Neural cell (in vitro differentiated cells): Measurements from ENCODE around the gene TMEM164. TPM values are rescaled to one million over a fixed set of nuclear protein-coding genes. Genes with fewer than 3 reads are reported as not detected.

Source experiments
- H2AFZ ChIP-seq: fragments of 200-600, 300-800 bp; sonication (generic), shearing (Covaris generic); 2 replicates; pipeline ENCODE4 v1.6.0; 2014; ENCODE audit warnings: low read depth, mild to moderate bottlenecking, antibody characterized with exemption, low read length, moderate library complexity
- H3F3A ChIP-seq: fragments of 200-600 bp; shearing (Covaris generic); 2 replicates; pipeline ENCODE4 v1.6.1; 2016; ENCODE audit warnings: mild to moderate bottlenecking, moderate library complexity, mixed read lengths, antibody characterized with exemption, low read length; ENCODE audit not compliant: insufficient read depth, poor library complexity, severe bottlenecking
- H3K27ac ChIP-seq: fragments of 200-600, 300-800 bp; sonication (generic), shearing (Covaris generic); 2 replicates; pipeline ENCODE4 v1.5.1; 2014; ENCODE audit warnings: mild to moderate bottlenecking, low read length, moderate library complexity
- H3K27me3 ChIP-seq: fragments of 300-800, 200-600 bp; sonication (generic), shearing (Covaris generic); 2 replicates; pipeline ENCODE4 v1.6.0; 2014; ENCODE audit warnings: mild to moderate bottlenecking, low read depth, low read length, moderate library complexity; ENCODE audit not compliant: insufficient read depth
- H3K36me3 ChIP-seq: fragments of 300-800, 200-600 bp; sonication (generic), shearing (Covaris generic); 2 replicates; pipeline ENCODE4 v1.5.1; 2014; ENCODE audit warnings: mild to moderate bottlenecking, antibody characterized with exemption, low read length, moderate library complexity; ENCODE audit not compliant: insufficient read depth
- H3K4me2 ChIP-seq: fragments of 300-800, 200-600 bp; sonication (generic), shearing (Covaris generic); 2 replicates; pipeline ENCODE4 v1.6.0; 2014; ENCODE audit warnings: mild to moderate bottlenecking, low read length
- H3K4me3 ChIP-seq: fragments of 300-800, 200-600 bp; sonication (generic), shearing (Covaris generic); 2 replicates; pipeline ENCODE4 v1.5.1; 2014; ENCODE audit warnings: mild to moderate bottlenecking, low read length, moderate library complexity
- H3K79me2 ChIP-seq: fragments of 200-600 bp; shearing (Covaris generic); replicated peaks from 2 replicates; pipeline ENCODE4 v1.6.0; 2014; ENCODE audit warnings: mild to moderate bottlenecking, low read length, moderate library complexity; ENCODE audit not compliant: insufficient read depth
- H3K9ac ChIP-seq: fragments of 300-800, 200-600 bp; sonication (generic), shearing (Covaris generic); 2 replicates; pipeline ENCODE4 v1.6.1; 2016; ENCODE audit warnings: mild to moderate bottlenecking, low read length, mixed read lengths
- H3K9me2 ChIP-seq: fragments of 200-600 bp; shearing (Covaris generic); 2 replicates; pipeline ENCODE4 v1.6.1; 2016; ENCODE audit warnings: mild to moderate bottlenecking, low read length, mixed read lengths; ENCODE audit not compliant: insufficient read depth
- H3K9me3 ChIP-seq: fragments of 200-600, 300-800 bp; sonication (generic), shearing (Covaris generic); 2 replicates; pipeline ENCODE4 v1.6.1; 2016; ENCODE audit warnings: mild to moderate bottlenecking, mixed run types, low read length, moderate library complexity, mixed read lengths
- H4K20me1 ChIP-seq: fragments of 200-600 bp; shearing (Covaris generic); 2 replicates; pipeline ENCODE4 v1.6.1; 2016; ENCODE audit warnings: mild to moderate bottlenecking, mixed run types; ENCODE audit not compliant: insufficient read depth
- CTCF ChIP-seq: fragments of 450-650 bp; IDR thresholded peaks from 2 replicates; pipeline ENCODE4 v1.5.1; 2014; ENCODE audit warnings: antibody characterized with exemption, mild to moderate bottlenecking, moderate library complexity; ENCODE audit not compliant: poor library complexity, severe bottlenecking
- EP300 ChIP-seq: fragments of 450-650 bp; conservative IDR thresholded peaks from 2 replicates; pipeline ENCODE4 v1.6.1; 2014; ENCODE audit warnings: antibody characterized with exemption, mild to moderate bottlenecking, moderate library complexity; ENCODE audit not compliant: poor library complexity, severe bottlenecking
- EZH2 ChIP-seq: fragments of 200-600, 300-800 bp; shearing (Covaris generic), sonication (generic); IDR thresholded peaks from 2 replicates; pipeline ENCODE4 v1.6.1; 2014; ENCODE audit warnings: antibody characterized with exemption, low read length, borderline replicate concordance, mild to moderate bottlenecking; ENCODE audit not compliant: insufficient read depth, poor library complexity, severe bottlenecking
- MXI1 ChIP-seq: fragments of 450-650 bp; conservative IDR thresholded peaks from 2 replicates; pipeline ENCODE4 v1.6.1; 2014; ENCODE audit warnings: antibody characterized with exemption, mild to moderate bottlenecking; ENCODE audit not compliant: poor library complexity, severe bottlenecking
- POLR2AphosphoS5 ChIP-seq: IDR thresholded peaks from 2 replicates; pipeline ENCODE4 v1.6.1; 2012
- RAD21 ChIP-seq: fragments of 450-650 bp; conservative IDR thresholded peaks from 2 replicates; pipeline ENCODE4 v1.6.1; 2014; ENCODE audit warnings: antibody characterized with exemption, mild to moderate bottlenecking, moderate library complexity
- REST ChIP-seq: IDR thresholded peaks from 2 replicates; pipeline ENCODE4 v1.6.1; 2012; ENCODE audit warnings: borderline replicate concordance
- SMC3 ChIP-seq: fragments of 450-650 bp; conservative IDR thresholded peaks from 2 replicates; pipeline ENCODE4 v1.6.1; 2014; ENCODE audit warnings: antibody characterized with exemption, mild to moderate bottlenecking, moderate library complexity; ENCODE audit not compliant: poor library complexity
- TAF1 ChIP-seq: IDR thresholded peaks from 2 replicates; pipeline ENCODE4 v1.6.1; 2012; ENCODE audit warnings: low read depth
- polyA plus RNA-seq: library from polyadenylated mRNA; depleted of rRNA; stranded (reverse); fragments of >200 nt; gene quantifications from 2 replicates; pipeline ENCODE4 v1.2.3, GENCODE V29; 2014

Gene TMEM164
- polyA plus RNA-seq, 1 donor from 2014 or later = 52.8 TPM

DNA sequence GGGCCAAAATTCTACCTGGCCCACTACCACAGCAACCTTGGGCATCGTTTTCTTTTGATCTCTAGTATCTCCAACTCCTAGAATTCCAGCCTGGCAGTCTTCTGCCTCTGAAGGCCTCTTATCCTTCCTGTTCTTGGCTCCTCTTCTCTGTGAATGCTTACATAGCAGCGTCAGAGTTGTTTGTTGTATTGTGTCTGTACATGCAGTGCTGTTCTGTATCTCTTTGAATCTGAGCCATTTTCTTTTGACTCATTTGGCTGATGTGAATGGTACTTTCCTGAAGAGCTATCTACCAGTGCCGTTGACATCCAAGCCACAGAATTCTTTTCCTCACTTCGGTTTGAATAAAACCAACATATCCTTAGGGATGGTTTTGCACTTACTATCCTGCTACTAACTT, 79.2 kb downstream of the TMEM164 start:
- Histone ChIP-seq H3K9me2 (no peaks in the 10 kb centered on the region), H4K20me1 (no peaks in the 10 kb centered on the region), H2AFZ (no peak overlapping the region), H3K4me3 (no peak overlapping the region), H3K9ac (no peak overlapping the region), H3K79me2 (no peaks in the 10 kb centered on the region), H3K27me3 (no peaks in the 10 kb centered on the region), H3K36me3 (no peaks in the 10 kb centered on the region), H3K27ac (no peak overlapping the region), H3K9me3 (no peaks in the 10 kb centered on the region), H3K4me2 (no peak overlapping the region), H3F3A (no peaks in the 10 kb centered on the region)
- TF ChIP-seq EZH2 = no peak
- TF ChIP-seq EP300 = no peak
- no peak for TF ChIP-seq CTCF
- no peak for TF ChIP-seq MXI1
- no peak for TF ChIP-seq RAD21
- no peak for TF ChIP-seq REST
- no peak for TF ChIP-seq POLR2AphosphoS5
- TF ChIP-seq TAF1 = no peak
- no peak for TF ChIP-seq SMC3

DNA sequence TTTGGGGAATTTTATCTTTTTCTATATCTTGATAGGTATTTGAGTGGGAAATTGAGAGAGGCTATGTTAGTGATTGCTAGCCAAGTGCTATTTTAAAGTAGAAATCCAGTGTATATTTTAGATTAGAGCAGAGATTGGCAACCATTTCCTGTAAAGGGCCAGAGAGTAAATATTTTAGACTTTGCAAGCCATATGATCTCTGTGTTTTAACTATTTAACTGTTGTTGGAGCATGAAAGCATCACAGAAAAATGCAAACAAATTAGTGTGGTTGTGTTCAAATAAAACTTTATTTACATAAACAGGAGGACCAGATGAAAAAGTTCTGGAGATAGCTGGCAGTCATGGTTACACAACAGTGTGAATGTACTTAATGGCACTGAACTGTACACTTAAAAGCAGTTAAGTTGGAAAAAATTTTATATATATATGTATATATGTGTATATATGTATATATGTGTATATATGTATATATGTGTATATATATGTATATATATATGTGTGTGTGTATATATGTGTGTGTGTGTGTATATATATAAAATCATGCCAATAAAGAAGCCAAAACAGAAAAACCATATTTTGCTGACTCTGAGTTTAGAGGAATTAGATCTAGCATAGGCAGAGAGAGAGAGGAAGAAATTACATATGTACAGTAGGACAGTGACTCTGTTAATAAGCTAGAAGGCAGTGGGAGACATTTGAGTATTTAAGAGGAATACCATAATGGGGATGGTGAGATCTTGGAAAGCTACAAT, 83.4 kb downstream of the TMEM164 start:
- H3K79me2 ChIP-seq = no peaks in the 10 kb centered on the region
- no peaks in the 10 kb centered on the region for H3K36me3 ChIP-seq
- H4K20me1 ChIP-seq = no peaks in the 10 kb centered on the region
- H3K9me2 ChIP-seq = no peaks in the 10 kb centered on the region
- no peak overlapping the region for H3K27ac ChIP-seq
- H3K4me2 ChIP-seq = no peak overlapping the region
- no peak overlapping the region for H2AFZ ChIP-seq
- H3F3A ChIP-seq = no peaks in the 10 kb centered on the region
- no peak for TF ChIP-seq POLR2AphosphoS5
- no peak for TF ChIP-seq SMC3
- H3K9ac ChIP-seq = no peak overlapping the region
- H3K9me3 ChIP-seq = no peaks in the 10 kb centered on the region
- no peak overlapping the region for H3K4me3 ChIP-seq
- H3K27me3 ChIP-seq = no peaks in the 10 kb centered on the region
